HepG2 (cell line): ENCODE results near the gene SNX10.
A peak's percentile ranks its signal among the peaks of the same experiment; 100 is the strongest.

Experiments used
- ETV5 ChIP-seq: IDR thresholded peaks from 2 replicates; pipeline ENCODE4 v1.6.1; 2018; ENCODE audit warnings: missing biosample characterization, missing genetic modification reagents, inconsistent platforms, borderline replicate concordance
- HMG20A ChIP-seq: IDR thresholded peaks from 2 replicates; pipeline ENCODE4 v1.6.1; 2016; ENCODE audit warnings: borderline replicate concordance
- HMG20B ChIP-seq: conservative IDR thresholded peaks from 2 replicates; pipeline ENCODE4 v1.6.1; 2016; ENCODE audit warnings: missing genetic modification reagents, missing compliant biosample characterization
- ZNF629 ChIP-seq: sonication (generic); formaldehyde crosslinking; conservative IDR thresholded peaks from 2 replicates; pipeline ENCODE4 v1.5.0; 2020; ENCODE audit warnings: missing genetic modification reagents
- TF ChIP-seq, protein P1 (sequence below): sonication (generic); formaldehyde crosslinking; IDR thresholded peaks from 2 replicates; pipeline ENCODE4 v1.5.0; 2020; ENCODE audit warnings: mild to moderate bottlenecking, missing genetic modification reagents, moderate library complexity

GRCh38 chr7:26291699-26292538 is at the start of gene SNX10:
- TF ChIP-seq HMG20B (CRISPR knock-in tag) (no peak), ETV5 (CRISPR knock-in tag) (peak; percentile 89), ZNF629 (CRISPR knock-in tag) (peak; percentile 85), HMG20A (CRISPR knock-in tag) (no peak)
- TF ChIP-seq, protein P1, sequence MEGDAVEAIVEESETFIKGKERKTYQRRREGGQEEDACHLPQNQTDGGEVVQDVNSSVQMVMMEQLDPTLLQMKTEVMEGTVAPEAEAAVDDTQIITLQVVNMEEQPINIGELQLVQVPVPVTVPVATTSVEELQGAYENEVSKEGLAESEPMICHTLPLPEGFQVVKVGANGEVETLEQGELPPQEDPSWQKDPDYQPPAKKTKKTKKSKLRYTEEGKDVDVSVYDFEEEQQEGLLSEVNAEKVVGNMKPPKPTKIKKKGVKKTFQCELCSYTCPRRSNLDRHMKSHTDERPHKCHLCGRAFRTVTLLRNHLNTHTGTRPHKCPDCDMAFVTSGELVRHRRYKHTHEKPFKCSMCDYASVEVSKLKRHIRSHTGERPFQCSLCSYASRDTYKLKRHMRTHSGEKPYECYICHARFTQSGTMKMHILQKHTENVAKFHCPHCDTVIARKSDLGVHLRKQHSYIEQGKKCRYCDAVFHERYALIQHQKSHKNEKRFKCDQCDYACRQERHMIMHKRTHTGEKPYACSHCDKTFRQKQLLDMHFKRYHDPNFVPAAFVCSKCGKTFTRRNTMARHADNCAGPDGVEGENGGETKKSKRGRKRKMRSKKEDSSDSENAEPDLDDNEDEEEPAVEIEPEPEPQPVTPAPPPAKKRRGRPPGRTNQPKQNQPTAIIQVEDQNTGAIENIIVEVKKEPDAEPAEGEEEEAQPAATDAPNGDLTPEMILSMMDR (CRISPR knock-in tag) = peak; percentile 86
